GM15510 (cell line): ENCODE results near the gene PMM1.

Source experiments
- POLR2A ChIP-seq: IDR thresholded peaks from 3 replicates; pipeline ENCODE4 v1.6.1; 2011; ENCODE audit warnings: borderline replicate concordance; ENCODE audit not compliant: insufficient read length; ENCODE audit errors: extremely low read depth

Gene PMM1

DNA sequence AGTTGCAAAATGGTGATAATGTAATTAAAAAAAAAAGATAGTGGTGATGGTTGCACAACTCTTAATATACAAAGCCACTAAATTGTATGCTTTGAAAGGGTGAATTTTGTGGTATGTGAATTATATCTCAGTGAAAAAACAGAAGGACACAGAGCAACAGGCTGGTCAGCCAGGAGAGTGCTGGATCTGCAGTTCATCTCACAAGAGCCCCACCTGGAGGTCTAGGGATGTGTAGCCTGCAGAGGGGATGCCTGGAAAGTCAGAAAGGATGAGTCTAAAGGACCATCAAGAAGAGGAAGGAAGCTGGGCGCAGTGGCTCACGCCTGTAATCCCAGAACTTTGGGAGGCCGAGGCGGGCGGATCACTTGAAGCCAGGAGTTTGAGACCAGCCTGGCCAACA is 54.4 kb downstream of the PMM1 start:
- TF ChIP-seq POLR2A: no peak

DNA sequence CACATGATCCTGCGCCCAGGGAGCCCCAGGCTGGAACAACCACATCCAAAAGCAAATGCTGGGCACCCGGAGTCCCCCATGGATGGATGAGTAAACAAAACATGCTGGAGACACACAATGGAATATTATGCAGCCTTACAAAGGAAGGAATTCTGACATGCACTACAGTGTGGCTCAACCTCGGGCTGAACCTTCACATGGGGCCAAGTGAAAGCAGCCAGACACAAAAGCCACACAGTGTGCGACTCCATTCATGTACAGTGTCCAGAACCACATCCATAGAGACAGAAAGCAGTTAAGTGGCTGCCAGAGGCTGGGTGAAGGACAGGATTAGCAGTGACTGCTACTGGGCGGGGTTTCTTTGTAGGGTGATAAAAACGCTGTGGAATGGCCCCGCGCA is 55.4 kb downstream of the PMM1 start:
- no peak for TF ChIP-seq POLR2A

DNA sequence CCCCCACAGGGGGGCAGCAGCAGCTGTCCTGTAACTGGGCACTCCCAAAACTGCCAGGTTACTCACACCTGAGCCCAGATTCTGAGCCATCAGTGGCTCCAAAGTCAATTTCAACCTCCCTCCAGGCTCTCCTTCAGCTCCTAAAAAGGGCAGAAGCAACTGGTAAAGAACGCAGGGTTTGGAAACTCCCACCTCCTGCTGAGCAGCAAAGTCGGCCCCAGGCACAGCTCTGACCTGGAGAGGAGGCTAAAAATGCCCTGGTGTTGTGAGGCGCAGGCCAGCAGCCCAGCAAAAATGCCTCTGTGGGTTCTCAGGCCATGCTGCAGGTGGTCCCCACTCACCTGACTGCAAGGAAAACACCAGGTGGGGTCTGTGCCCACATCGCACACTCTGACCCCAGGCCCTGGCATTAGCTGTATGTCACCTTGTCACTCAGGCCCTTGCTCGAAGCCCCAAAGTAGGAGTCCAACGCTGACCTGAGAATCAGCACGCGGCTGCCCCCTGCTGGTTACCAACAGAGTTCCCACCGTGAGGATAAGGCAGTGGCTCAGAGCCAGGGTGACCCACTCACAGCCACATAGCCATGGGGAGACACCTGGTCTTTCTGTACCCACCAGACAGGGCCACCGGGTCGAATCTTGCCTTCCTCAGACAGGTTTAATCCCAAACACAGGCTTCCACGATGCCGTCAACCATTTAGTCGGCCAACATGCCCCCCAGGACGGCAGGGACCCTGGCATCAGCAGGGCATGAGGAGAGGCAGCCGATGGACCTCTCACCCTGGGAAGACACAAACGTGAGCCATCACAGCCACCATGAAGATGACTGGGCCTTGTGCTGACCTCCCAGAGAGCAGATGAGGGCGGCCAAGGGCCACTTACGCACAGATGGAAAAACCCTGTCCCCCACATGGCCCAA is 56.5 kb downstream of the PMM1 start:
- no peak for TF ChIP-seq POLR2A

DNA sequence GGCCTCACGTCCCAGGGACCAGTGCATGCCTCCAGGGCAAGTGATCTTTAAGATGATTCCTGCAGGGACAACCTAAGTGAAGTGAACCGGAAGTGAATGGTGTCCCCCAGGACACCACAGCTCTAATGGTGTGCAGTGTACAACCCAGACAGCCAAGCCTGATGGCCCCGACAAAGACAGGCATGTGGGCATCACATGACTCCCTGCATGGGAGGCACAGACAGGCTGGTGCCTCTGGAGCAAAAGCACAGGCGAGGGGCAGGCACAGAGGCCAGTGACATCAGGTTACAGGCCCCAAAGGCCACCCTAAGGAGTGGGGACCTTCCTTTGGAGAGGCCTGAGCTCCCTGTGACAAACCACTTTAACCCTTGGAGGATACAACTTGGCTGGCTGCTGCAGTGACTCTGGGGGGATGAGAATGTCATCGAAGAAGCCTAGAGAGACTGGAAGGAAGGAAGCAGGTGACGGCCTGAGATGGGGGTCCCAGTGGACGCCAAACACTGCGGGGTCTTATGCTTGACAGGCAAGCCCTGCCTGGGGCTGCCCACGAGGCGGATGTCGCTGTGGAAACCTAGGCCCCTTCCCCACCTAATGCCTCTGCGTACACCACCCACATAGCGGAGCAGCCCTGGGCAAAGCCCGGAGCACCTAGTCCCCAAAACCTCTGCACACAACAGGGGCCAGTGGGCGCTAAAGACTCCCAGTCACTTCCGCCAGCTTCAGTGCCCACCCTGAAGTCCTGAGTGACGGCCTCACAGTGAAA is 57.7 kb downstream of the PMM1 start:
- no peak for TF ChIP-seq POLR2A

DNA sequence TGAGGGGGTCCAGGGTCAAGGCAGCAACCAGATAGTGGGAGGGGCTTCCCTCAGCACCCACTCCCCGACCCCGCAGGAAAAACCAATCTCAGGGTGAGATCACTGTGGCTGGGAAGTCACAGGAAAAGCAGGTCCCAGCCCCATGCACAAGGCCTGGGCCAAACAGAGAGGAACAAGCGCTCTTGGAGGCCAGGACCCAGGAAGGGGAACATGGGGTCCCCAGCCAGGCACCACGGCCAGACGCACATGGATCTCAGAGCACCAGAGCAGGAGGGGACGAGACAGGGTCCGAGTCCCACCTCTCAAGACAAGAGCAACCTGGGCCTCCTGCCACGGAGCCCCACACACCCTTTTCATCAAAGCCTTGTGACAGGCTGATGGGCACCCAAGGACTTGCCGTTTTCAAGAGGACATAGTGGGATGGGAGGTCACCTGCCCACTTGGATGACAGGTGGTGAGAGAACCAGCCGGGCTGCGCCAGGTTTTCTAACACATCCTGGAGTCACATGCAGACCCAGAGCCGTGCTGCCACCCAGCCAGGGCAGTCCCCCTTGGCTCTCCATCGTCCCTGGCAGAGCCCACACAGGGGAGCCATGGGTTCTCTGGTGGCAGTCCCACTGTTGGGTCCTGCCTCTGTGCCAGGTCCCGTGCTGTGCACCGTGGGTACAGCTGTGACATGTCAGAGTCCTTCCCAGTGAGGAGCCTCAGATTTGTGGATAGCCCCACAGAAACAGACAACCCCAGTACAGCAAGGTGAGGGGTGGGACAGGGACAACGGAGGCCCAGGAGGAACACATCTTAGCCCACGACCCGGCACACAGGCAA is 58.5 kb downstream of the PMM1 start:
- no peak for TF ChIP-seq POLR2A

DNA sequence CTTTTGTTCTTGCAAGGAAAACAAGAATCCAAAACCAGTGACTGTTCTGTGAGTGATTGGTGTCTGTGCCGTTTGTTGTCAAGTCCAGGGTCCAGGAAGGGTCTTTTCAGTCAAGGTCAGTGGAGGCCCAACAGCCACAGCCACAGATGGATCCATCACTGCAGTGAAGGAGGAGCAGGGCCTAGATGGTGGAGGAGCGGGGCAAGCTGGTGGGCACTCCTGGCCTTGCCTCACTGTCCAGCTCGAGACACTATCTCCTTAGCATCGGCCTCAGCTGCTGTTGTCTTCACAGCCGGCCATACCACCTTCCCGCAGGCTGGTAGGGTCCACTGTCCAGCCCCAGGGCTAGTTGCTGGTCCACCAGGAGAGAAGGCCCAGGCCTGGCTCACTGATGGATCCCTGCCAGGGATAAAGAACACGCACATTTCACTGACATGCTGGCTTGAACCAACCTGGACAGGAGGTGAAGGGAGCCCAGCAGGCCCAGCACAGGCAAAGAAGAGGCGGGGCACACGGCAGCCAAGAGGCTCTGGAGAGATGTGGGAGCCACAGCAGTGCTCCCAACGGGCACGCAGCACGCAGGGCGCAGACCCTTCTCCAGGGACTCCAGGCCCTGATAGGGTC is 60.6 kb downstream of the PMM1 start:
- TF ChIP-seq POLR2A: no peak

DNA sequence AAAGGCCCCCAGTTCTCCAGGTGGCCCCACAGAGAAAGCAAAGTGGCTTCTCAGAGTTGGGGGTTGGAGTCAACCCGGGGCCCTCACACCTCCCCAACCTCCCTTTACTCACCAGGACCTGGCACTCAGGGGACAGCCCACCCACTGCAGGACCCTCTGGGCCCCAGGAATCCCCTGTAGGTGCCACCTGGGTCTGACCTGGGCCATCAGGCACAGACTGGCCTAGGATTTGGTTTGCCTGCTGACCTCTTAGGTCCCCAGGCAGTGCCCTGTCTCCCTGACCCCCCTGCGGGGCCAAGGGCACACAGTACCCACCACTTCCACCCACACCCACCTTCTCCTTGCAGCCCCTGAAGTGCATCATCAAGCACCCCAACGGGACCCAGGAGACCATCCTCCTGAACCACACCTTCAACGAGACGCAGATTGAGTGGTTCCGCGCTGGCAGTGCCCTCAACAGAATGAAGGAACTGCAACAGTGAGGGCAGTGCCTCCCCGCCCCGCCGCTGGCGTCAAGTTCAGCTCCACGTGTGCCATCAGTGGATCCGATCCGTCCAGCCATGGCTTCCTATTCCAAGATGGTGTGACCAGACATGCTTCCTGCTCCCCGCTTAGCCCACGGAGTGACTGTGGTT is 61.4 kb downstream of the PMM1 start:
- TF ChIP-seq POLR2A: no peak
